HG03280 (cell line): ENCODE measurements around the gene AFF3.

Experiments
- ATAC-seq: cut with Tn5 transposase; IDR thresholded peaks from one replicate; pipeline ENCODE4 v1.9.1; 2021; ENCODE audit warnings: mild to moderate bottlenecking, moderate library complexity; ENCODE audit not compliant: unreplicated experiment

Gene AFF3

GRCh38 chr2:99808361-99809200 lies 333.8 kb downstream of the AFF3 start:
- no peak for ATAC-seq

DNA sequence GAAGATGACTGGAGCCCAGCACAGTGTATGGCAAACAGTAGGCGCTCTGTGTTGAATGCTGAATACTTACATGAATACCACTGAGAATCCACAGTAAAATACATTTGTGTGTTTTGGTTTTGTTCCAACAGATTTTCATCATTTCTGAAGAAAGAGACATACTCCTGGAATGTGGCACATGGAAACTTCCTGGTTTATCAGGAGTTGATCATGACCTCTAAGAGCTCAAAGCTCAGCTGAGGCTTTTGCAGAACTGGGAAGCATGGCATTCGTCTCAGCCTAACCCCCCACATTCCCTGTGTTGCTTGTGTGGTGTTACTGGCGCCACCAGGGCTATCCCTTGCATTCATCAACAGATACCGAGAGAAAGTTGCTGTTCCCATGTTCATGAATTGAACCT lies 335.6 kb downstream of the AFF3 start:
- ATAC-seq = no peak

GRCh38 chr2:99805930-99806476 lies 336.4 kb downstream of the AFF3 start:
- ATAC-seq = no peak

GRCh38 chr2:99803846-99804245 lies 338.5 kb downstream of the AFF3 start:
- no peak for ATAC-seq

- no peak for ATAC-seq
Measured at GRCh38 chr2:99802734-99803133, 339.7 kb downstream of the AFF3 start.

DNA sequence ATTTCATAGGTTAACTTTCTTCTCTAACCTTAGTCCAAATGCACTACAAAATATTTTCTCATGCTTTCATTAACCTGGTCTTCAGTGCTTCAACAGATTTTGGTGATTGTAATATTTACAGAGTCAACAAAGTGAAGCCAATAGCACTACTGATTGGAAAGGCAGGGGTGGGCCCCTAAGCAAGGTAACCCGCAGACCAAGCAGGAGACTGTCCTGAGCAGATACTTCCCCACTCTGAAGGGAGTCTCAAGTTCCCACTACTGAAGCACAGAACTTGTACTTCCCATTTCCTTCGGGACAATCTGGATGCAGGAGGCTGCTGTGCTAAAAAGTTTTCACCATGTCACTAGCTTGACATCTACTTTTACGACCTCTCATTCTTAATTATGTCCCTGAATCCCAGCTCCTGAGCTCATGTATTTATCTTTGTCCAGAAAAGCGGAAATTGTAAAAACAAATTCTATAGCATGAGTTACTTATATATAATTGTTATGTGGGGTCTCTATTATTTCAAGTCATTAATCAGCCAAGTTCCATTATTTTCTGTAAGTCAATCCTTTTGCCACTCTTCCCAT lies 341.0 kb downstream of the AFF3 start:
- no peak for ATAC-seq

GRCh38 chr2:99797475-99797874 lies 344.9 kb downstream of the AFF3 start:
- ATAC-seq = no peak

GRCh38 chr2:99794414-99794813 lies 348.0 kb downstream of the AFF3 start:
- no peak for ATAC-seq

GRCh38 chr2:99793022-99793421 lies 349.4 kb downstream of the AFF3 start:
- ATAC-seq = no peak

DNA sequence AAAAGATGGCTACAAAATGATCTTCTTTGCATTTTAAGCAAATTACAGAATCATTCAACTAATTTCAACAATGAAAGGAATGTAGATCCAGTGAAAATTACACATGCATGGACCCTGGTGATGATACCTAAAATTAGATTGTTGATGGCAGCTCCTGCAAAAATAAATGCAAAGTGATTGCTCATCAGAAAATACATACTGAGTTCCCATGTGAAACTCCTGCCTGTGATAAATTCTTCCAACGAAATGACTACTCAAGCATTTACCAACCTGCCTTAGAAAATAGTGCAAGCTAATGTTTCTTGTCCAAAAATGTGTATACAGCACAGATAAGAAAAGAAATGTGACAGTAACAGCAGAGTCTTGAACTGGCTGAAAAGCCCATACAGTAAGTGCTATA lies 352.5 kb downstream of the AFF3 start:
- no peak for ATAC-seq

DNA sequence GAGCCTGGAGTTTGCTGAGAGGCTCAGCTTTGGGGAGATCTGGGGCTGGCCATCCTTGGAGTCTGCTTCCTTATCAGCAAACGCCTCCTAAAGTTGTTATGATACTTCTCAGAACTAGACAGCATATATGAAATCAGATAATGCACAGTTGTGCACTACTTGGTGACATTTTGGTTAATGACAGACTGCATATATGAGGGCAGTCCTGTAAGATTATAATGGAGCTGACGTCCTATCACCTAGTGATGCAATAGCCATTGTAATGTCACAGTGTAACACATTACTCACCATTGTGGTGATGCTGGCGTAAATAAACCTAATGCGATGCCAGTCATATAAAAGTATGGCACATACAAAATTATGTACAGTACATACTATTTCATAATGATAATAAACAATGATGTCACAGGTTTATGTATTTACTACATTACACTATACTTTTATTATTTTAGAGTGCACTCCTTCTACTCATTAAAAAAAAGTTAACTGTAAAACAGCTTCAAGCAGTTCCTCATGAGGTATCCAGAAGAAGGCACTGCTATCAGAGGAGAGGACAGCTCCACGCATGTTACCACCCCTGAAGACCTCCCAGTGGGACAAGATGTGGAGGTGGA lies 354.5 kb downstream of the AFF3 start:
- ATAC-seq = no peak

DNA sequence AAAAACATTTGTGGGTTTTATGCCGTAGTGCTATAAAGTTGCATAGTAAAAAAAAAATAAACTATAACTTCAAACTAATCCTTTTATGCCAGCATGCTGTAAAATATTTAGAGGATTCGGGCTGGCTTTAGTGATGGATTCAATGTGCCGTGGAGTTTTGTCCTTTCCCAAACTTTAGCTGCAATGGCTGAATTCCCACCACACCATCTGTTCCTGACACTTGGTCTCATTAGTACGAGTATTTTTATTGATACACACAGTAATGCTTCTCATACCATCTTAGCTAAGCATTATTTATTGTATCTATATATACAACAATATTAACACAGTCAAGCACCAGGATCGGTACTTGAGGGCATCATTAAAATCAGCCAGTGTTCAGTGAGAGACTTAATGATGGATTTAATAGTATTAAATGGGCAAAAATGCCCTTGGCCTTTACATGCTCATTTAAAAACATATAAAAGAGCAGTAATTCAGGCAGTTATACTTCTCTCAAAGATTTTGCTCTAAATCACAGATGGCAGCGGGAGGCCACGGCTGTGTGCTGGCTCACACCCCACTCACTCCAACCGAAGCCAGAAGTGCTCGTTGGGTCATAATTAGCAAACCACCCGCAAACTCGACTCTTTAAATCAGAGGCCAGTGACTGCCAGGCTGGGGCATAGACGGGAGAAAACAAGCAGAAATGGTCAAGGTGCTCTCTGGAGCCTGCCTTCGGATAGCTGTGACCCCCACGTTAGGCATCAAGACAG lies 355.6 kb downstream of the AFF3 start:
- no peak for ATAC-seq

DNA sequence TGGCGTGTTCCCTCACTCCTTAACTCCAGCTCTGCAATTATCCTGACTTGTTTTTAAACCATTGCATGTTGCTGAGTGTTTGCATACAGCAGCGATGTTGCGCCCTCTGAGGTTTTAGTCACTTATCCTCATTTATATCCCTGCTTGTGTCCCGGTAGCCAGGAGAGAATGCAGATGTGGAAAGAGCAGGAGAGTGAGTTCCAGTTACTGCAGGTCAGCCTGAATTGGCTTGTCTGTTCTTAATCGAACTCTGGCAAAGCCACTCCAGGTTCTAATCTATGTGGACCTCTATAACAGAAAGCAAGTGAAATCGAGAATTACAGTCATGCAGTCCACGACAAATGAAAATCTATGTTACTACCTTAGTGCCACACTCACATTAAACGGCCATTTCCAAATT lies 357.4 kb downstream of the AFF3 start:
- ATAC-seq = no peak

GRCh38 chr2:99784282-99784681 lies 358.1 kb downstream of the AFF3 start:
- no peak for ATAC-seq

DNA sequence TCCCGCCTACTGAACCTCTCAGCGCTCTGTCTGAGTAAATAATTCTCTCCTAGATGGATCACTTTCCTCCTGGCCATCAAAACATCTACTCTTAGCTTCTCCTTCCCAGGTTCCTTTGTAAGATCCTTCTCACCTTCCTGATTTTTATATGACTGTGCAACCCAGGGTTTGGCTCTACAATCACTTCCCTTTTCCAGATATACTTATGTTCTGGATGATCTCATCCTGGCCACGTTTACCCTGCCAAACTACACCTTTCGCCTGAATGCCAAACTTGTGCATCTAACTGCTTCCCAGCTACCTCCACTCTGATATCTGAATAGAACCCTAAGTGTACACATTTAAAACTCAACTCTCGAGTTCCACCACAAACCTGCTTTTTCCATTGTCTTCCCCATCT lies 362.1 kb downstream of the AFF3 start:
- no peak for ATAC-seq

DNA sequence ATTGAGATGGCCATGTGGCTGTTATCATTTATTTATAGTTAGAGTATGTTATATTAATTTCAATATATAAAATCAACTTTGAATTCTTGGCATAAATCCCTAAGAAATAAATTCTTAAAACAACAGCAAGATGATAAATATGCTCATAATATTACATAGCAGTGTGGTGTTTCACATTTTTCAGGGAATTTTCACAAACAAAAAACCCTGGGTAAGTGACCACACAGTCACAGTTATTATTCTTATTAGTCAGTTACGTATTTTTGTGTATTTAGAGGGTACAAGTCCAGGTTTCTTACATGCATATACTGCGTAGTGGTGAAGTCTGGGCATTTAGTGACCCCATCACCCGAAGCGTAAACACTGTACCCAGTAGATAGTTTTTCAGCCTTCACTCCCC lies 363.1 kb downstream of the AFF3 start:
- no peak for ATAC-seq

- ATAC-seq = no peak
Measured at GRCh38 chr2:99777656-99778290, 364.6 kb downstream of the AFF3 start.

DNA sequence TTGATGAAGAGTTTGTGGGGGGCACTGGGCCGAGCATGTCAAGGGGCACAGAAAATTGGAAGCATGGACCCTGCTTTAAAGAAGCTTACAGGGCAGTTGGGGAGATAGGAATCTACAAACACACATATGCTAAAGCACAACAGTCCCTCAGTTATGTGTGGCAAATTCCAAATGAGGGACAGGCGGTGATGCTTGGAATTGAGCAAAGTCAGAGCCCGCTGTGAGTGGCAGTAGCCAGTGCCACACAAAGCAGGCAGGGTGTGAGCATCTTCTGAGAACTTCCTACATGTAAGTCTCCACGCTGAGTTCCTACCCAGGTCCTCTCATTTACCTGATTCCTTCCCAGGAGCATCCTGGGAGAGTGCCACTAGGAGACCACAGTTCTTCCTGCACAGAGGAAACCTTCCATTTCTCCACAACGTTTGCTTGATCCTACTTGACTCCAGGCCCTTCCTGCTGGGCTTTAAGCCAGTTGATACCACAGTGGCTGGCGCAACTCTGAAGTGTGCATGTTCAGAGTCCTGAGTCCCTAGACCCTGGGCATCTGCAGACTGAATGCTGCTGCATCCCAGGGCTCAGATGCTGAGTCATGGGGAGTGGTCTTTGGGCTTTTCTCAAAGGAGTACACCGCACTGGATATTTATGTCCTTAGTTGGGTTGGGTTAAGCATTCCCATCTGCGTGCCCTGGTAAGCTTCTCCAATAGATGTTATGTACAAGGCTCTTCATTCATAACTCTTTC lies 365.3 kb downstream of the AFF3 start:
- ATAC-seq = no peak

DNA sequence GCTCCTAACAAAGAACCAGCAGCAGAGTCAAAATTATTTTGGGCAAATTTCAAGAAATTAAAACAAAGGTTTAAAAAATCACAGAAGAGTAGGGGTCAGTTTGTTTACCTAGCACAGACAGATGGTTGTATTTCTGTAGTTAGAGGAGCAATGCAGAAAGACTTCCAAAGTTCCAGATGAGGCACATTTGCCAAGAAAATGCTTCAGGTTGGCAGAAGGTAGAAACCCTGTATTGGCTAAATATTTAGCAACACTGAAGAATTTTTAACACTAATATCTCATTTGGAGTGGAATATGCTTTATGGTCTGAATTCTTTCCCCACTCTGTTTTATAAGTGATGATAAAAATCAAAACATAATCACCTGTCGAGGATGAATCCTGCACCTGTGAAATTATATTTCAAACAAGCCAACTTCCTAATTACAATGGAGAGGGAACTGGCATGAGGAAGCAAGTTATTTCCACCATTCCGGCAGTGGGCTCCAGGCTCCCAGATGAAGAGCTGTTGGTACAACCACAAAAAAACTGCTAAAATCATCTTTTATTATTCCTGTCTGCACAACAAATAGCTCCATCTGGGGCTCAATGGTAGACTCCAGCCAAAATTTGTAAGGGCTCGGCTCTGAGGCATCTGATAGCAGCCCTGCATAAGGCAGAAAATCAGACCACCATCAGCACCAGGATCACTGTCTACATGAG lies 366.0 kb downstream of the AFF3 start:
- no peak for ATAC-seq
